ENCODE results near the gene MYBPC1. TPM values are rescaled to one million over a fixed set of nuclear protein-coding genes. Genes with fewer than 3 reads are reported as not detected.

MYBPC1 gene
- total RNA-seq, 1 experiment from 2014 or later: not detected

- Histone ChIP-seq H2BK15ac (ENCODE audit: low read depth, low read length) (no peak overlapping the region), H3K9ac (ENCODE audit: extremely low read depth, insufficient read length, low read length) (no peak overlapping the region), H3K14ac (ENCODE audit: insufficient read depth, low read length) (no peak overlapping the region), H3K4me1 (ENCODE audit: insufficient read depth, low read length) (no peaks in the 10 kb centered on the region), H3K4me2 (ENCODE audit: insufficient read depth, insufficient read length, low read length) (no peak overlapping the region), H2BK12ac (ENCODE audit: insufficient read length, low read depth, low read length) (no peak overlapping the region), H4K20me1 (ENCODE audit: control insufficient read depth, insufficient read depth, insufficient read length) (no peaks in the 10 kb centered on the region), H3K27ac (ENCODE audit: insufficient read length, low read depth, low read length) (no peak overlapping the region), H3T11ph (ENCODE audit: low read length) (no peak overlapping the region), H2AFZ (ENCODE audit: low read length) (no peak overlapping the region), H4K8ac (replicated peaks; ENCODE audit: insufficient read length, low read depth, low read length) (no peak overlapping the region), H3K18ac (ENCODE audit: insufficient read length, low read depth, low read length) (no peak overlapping the region), H3K56ac (ENCODE audit: insufficient read length, low read depth, low read length) (no peak overlapping the region), H3K27me3 (ENCODE audit: insufficient read depth, low read length) (no peaks in the 10 kb centered on the region), H2BK5ac (ENCODE audit: insufficient read length, low read length) (no peak overlapping the region), H3K9me3 (ENCODE audit: control insufficient read depth, low read depth, low read length) (no peaks in the 10 kb centered on the region), H2BK20ac (ENCODE audit: low read depth, low read length, poor library complexity, severe bottlenecking) (no peak overlapping the region), H3K23me2 (ENCODE audit: insufficient read length, low read depth, low read length, poor library complexity, severe bottlenecking) (no peaks in the 10 kb centered on the region), H3K79me1 (ENCODE audit: insufficient read depth, low read depth, low read length, poor library complexity, severe bottlenecking) (no peaks in the 10 kb centered on the region), H2AK5ac (ENCODE audit: insufficient read length, low read length) (no peak overlapping the region), H2BK120ac (ENCODE audit: low read depth, low read length, poor library complexity, severe bottlenecking) (no peak overlapping the region), H3K4ac (ENCODE audit: low read depth, low read length) (no peak overlapping the region), H3K23ac (ENCODE audit: insufficient read length, low read depth, low read length) (no peak overlapping the region), H3K79me2 (ENCODE audit: insufficient read depth, low read length) (no peaks in the 10 kb centered on the region), H4K91ac (ENCODE audit: insufficient read length, low read depth, low read length) (no peak overlapping the region), H4K5ac (ENCODE audit: insufficient read length, low read depth, low read length) (peak overlapping the region; percentile 72)
- no peaks in the 10 kb centered on the region for H3K36me3 Mint-ChIP-seq (ENCODE audit: insufficient read depth in 1 of 3, low read depth in 3 of 3)
- no peak for DNase-seq
- H3K27ac Mint-ChIP-seq: no peak overlapping the region; a peak in 1 of 7 replicates
- H3K4me1 Mint-ChIP-seq: no peaks in the 10 kb centered on the region
- H3K27me3 Mint-ChIP-seq (ENCODE audit: low read depth): peaks cover 19% of the 10 kb centered on the region
- H3K4me3 Mint-ChIP-seq: no peak overlapping the region
- no CpG with 5 or more reads among the region's 2 CpGs for WGBS (ENCODE audit: extremely low coverage, insufficient read length, low lambda C conversion rate)
- TF ChIP-seq CTCF (conservative IDR thresholded peaks at IDR 0.05): no peak
- H3K9me3 Mint-ChIP-seq: no peaks in the 10 kb centered on the region
These were observed 52.9 kb downstream of the MYBPC1 start for GRCh38 chr12:101647711-101648110.
